GM12865 (cell line): ENCODE measurements around the gene ZNF107.
"Not testable (repeated sequence)": the region's sequence is repeated elsewhere in the genome, so short reads cannot be mapped to it uniquely, and the experiment has no call there.

Experiments
- DNase-seq: peaks from one replicate; pipeline ENCODE4 v3.0.0; 2010; ENCODE audit warnings: low read depth
- H3K4me3 ChIP-seq: 2 replicates; pipeline ENCODE4 v1.5.1; 2011; ENCODE audit warnings: mild to moderate bottlenecking, low read depth, low read length, control low read depth
- CTCF ChIP-seq: IDR thresholded peaks from 2 replicates; pipeline ENCODE4 v1.5.1; 2011; ENCODE audit warnings: low read length, control low read depth, low read depth, inconsistent platforms; ENCODE audit not compliant: insufficient read depth; ENCODE audit errors: missing control alignments

ZNF107 gene

GRCh38 chr7:64686493-64687184 is 20.7 kb downstream of the ZNF107 start:
- peak; percentile 10 for DNase-seq
- TF ChIP-seq CTCF, result no peak
- H3K4me3 ChIP-seq, result no peak overlapping the region

- H3K4me3 ChIP-seq, result no peak overlapping the region
- no peak for DNase-seq
- no peak for TF ChIP-seq CTCF
These were observed 21.3 kb downstream of the ZNF107 start for GRCh38 chr7:64687249-64687648.

GRCh38 chr7:64688988-64689387 is 23.1 kb downstream of the ZNF107 start:
- no peak overlapping the region for H3K4me3 ChIP-seq
- no peak for DNase-seq

GRCh38 chr7:64691831-64692230 is 25.9 kb downstream of the ZNF107 start:
- no peak overlapping the region for H3K4me3 ChIP-seq
- DNase-seq, result no peak
- no peak for TF ChIP-seq CTCF

More at GRCh38 chr7:64688988-64689387, 23.1 kb downstream of the ZNF107 start:
- no peak for TF ChIP-seq CTCF

- not testable (repeated sequence) for H3K4me3 ChIP-seq, DNase-seq
These were observed 31.9 kb downstream of the ZNF107 start for GRCh38 chr7:64697863-64698262.

- no peak overlapping the region for H3K4me3 ChIP-seq
- no peak for DNase-seq
- TF ChIP-seq CTCF, result no peak
These were observed 40.8 kb downstream of the ZNF107 start for GRCh38 chr7:64706625-64707292.

- DNase-seq, result not testable (repeated sequence)
These were observed 52.0 kb downstream of the ZNF107 start for GRCh38 chr7:64717896-64718295.

More at GRCh38 chr7:64717896-64718295, 52.0 kb downstream of the ZNF107 start:
- not testable (repeated sequence) for H3K4me3 ChIP-seq
